ENCODE data around the gene MEIOC.
"Not testable (repeated sequence)": the region's sequence is repeated elsewhere in the genome, so short reads cannot be mapped to it uniquely, and the experiment has no call there.

The MEIOC gene

GRCh38 chr17:44655983-44656710 is at the start of gene MEIOC:
Gene MEIOC, plus strand, starts transcription at chr17:44656468. Its CDS starts 146 bp downstream, at chr17:44656614.
- DNase-seq = no peak

DNA sequence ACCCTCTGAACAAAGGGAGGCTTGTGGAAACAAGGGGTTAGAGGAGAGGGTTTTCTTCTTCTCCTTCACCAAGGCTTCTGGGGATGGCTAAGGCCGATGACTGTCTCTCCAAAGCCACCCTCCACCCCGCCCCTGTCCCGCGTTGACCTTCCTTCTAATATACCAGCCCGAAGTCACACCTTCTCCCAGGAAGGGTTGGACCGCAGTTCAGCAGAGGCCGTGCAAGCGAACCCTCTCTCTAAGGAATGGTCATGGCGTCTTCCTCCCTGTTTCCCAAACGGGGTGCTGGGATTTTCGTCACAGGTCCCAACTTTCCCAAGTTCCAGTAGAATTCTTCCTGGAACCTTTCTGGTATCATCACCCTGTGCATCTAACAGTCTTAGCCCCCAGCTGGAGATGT is 49.6 kb upstream of the MEIOC start:
- DNase-seq = no peak

GRCh38 chr17:44607836-44608690 is 48.2 kb upstream of the MEIOC start:
- no peak for DNase-seq

GRCh38 chr17:44608727-44609435 is 47.4 kb upstream of the MEIOC start:
- DNase-seq = no peak

DNA sequence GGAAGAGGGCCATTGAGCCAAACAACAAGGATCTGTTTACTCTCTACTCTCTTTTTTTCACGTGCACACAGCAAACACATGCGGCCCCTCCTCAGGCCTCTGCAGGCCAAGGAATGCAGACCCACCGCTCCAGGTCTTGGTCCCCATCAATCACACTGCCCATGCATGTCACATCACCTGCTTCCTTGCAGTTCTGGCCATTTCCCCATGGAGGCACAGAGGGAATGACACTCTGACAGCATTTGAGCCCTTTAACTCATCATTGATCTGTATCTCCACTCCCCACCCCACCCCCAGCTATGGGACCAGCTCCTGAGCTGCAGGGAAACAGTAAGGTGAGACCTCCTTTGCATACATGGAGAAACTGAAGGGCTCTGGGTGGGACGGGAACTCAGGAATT is 45.9 kb upstream of the MEIOC start:
- no peak for DNase-seq

DNA sequence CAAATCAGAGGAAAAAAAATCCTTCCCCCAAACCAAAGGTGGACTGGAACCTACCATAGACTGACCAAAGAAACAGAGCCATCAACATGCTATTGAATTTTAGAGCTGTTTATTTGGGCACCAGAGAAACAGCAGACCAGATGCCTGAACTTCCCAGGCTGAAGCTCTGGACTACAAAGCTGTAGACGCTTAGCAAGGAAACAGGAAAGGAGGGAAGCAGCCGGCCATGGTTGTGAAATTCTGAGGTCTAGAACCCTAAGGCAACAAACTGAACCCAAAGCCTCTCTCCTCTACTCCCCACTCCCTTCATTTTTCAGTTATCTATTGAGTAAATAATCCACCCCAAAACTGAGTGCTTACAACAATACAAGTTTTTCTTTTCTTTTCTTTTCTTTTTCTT is 45.4 kb upstream of the MEIOC start:
- DNase-seq = peak; percentile 31

DNA sequence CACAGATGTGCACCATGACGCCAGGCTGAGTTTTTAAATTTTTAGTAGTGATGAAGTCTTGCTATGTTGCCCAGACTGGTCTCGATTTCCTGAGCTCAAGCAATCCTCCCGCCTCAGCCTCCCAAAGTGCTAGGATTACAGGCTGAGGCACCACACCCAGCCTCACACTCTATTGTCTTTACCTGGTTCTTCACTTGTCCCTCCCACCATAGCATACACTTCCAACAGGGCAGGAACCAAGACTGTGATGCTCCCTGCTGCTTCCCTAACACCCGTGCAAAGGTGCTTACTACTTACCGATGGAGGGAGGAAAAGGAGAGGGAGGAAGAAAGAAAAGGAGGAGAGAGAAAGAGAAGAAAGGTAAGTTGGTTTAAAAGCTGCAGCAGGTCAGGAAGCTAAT is 41.4 kb upstream of the MEIOC start:
- DNase-seq = no peak

- DNase-seq = not testable (repeated sequence)
Observed at GRCh38 chr17:44618652-44619051, 37.6 kb upstream of the MEIOC start.

DNA sequence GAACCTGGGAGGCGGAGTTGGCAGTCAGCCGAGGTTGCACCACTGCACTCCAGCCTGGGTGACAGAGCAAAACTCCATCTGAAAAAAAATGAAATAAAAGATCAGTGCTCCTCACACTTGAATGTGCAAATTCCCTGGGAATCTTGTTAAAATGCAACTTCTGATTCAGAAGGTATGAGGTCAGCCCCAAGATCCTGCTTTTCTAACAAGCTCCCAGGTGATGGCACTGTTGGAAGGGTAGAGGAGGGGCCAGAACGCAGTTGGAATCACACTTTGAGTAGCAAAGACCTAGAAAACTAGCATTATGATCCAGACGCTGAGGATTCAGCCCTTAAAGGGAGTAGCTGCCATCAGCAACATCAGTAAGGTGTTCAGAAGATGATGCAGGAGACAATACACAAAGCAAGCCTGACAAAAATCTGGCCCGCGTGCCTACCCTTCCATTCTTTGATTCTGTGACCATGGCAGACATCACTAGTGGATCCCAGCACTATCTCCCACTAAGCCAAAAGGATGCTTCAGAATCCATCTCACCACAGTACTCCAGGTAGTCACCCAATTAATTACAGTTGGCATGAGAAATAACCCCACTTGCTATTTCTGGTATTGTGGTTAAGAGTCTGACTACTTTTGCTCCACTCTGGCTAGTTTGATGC is 33.1 kb upstream of the MEIOC start:
- DNase-seq = no peak

DNA sequence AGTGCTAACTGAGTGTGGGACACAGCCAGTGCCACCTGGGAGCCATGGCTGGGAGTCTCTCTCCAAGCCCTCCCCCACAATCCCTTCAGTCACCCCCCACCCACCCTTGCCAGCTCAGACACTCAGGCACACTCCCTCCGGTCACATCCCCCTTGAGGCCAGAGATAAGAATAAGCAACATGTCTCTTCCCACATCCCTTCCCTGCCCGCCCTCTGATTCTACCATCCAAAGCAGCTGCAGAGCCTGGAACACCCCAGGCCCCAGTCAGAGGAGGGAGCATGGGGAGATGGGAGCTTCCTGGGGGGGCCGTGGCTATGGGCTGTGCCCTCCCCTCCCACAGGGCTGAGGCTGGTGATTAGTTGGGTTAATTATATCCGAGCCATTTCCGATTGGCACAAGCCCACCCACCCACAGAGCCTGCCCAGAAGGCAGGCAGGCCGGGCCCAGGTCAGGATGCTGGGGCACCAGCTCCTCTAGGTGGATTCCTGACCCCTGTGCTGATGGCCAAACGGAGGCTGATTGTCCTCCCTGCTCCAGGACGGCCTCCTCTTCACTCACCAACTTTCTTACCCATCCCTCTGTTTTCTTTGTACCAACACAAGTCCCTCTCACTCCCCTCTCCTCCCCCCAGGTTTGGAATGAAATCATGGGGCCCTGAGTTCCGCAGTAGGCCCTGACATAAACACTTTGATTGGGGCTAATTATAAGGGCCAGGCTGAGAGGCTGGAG is 28.6 kb upstream of the MEIOC start:
- no peak for DNase-seq

GRCh38 chr17:44628243-44629188 is 27.8 kb upstream of the MEIOC start:
- DNase-seq = no peak

GRCh38 chr17:44629314-44629713 is 27.0 kb upstream of the MEIOC start:
- DNase-seq = no peak

GRCh38 chr17:44630703-44631102 is 25.6 kb upstream of the MEIOC start:
- no peak for DNase-seq

- no peak for DNase-seq
Observed at GRCh38 chr17:44633998-44634397, 22.3 kb upstream of the MEIOC start.

DNA sequence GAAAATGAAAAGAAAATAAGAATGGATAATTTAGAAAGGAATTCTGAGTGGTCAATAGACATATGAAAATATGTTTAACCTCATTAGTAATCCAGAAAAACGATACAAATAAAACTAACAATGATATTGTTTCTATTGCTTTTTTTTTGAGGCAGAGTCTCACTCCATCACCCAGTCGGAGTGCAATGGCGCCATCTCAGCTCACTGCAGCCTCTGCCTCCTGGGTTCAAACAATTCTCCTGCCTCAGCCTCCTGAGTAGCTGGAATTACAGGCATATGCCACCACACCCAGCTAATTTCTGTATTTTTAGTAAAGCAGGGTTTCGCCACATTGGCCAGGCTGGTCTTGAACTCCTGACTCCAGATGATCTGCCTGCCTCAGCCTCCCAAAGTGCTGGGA is 21.9 kb upstream of the MEIOC start:
- DNase-seq = not testable (repeated sequence)

DNA sequence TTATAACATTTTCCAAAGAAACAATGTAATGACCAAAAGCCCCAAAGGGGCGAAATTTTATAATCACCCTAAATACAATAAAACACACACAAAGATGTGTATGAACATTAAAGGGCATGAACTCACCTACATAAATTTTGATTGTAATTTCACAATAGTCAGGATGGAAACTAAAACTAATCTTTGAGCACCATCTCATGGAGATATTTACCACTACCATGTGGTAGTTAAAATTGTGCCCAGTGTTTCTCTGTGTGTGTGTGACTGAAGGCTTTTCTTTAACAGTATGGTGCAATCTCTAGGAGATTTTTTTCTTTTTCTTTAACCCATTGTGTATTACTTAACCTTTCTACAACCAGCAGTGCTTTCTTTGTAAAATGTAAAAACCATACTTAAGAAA is 19.7 kb upstream of the MEIOC start:
- no peak for DNase-seq

- no peak for DNase-seq
Observed at GRCh38 chr17:44637066-44637465, 19.2 kb upstream of the MEIOC start.

DNA sequence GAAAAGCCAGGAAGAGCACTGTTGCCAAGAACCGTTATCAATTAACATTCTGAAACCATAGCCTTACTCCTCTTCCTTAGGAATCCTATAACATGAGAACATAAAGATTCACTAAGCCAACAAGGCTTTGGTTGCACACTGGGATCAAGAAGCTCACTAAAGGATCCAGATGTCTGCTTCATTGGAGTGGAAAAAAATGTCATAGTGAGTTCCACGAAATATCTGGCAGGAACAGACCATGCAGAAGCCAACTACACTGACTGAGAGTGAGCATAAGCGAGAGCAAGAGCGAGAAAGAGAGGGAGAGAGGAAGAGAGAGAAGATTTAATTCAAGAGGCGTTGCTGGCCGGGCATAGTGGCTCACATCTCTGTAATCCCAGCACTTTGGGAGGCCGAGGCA is 13.4 kb upstream of the MEIOC start:
- no peak for DNase-seq

GRCh38 chr17:44645341-44645740 is 10.9 kb upstream of the MEIOC start:
- no peak for DNase-seq

- no peak for DNase-seq
Observed at GRCh38 chr17:44646280-44646679, 10.0 kb upstream of the MEIOC start.

GRCh38 chr17:44647736-44648135 is 8.5 kb upstream of the MEIOC start:
- DNase-seq = no peak

Measured in GDM1 (cell line).